Endothelial cell (in vitro differentiated cells): Measurements from ENCODE around the gene GRWD1. TPM values are rescaled to one million over a fixed set of nuclear protein-coding genes. Genes with fewer than 3 reads are reported as not detected.

Source experiments
- DNase-seq: peaks from one replicate; pipeline ENCODE4 v3.0.0; 2021; ENCODE audit warnings: low spot score
- H3K27ac Mint-ChIP-seq: one replicate; pipeline ENCODE4 v1.8.0; 2021; ENCODE audit warnings: mixed read lengths, inconsistent platforms; ENCODE audit not compliant: unreplicated experiment
- H3K27me3 Mint-ChIP-seq: one replicate; pipeline ENCODE4 v1.8.0; 2021; ENCODE audit warnings: mild to moderate bottlenecking, moderate library complexity, mixed read lengths, inconsistent platforms; ENCODE audit not compliant: unreplicated experiment
- H3K36me3 Mint-ChIP-seq: one replicate; pipeline ENCODE4 v1.8.0; 2021; ENCODE audit warnings: mild to moderate bottlenecking, low read depth, mixed read lengths, inconsistent platforms; ENCODE audit not compliant: unreplicated experiment
- H3K4me1 Mint-ChIP-seq: one replicate; pipeline ENCODE4 v1.8.0; 2021; ENCODE audit warnings: mild to moderate bottlenecking, mixed read lengths, inconsistent platforms; ENCODE audit not compliant: unreplicated experiment
- H3K4me3 Mint-ChIP-seq: one replicate; pipeline ENCODE4 v1.8.0; 2021; ENCODE audit warnings: mild to moderate bottlenecking, mixed read lengths, inconsistent platforms; ENCODE audit not compliant: unreplicated experiment
- H3K9me3 Mint-ChIP-seq: one replicate; pipeline ENCODE4 v1.8.0; 2021; ENCODE audit warnings: mixed read lengths, inconsistent platforms; ENCODE audit not compliant: unreplicated experiment
- CTCF ChIP-seq: fragments of 200-600 bp; sonication (generic); IDR thresholded peaks from one replicate; pipeline ENCODE4 v1.5.0; 2021; ENCODE audit warnings: antibody characterized with exemption; ENCODE audit not compliant: unreplicated experiment
- total RNA-seq: library from RNA; stranded (reverse); fragmentation: NEBNext Ultra II Directional; extraction: Animal tissue kit (Norgen Biotek cat#: 25700); gene quantifications from one replicate; pipeline ENCODE4 v1.2.1, GENCODE V29; 2021; ENCODE audit not compliant: unreplicated experiment

GRWD1 gene
- total RNA-seq, 1 donor from 2014 or later = 38.4 TPM

- H3K9me3 Mint-ChIP-seq = no peaks in the 10 kb centered on the region
- H3K4me1 Mint-ChIP-seq = peaks cover 29% of the 10 kb centered on the region
- peaks cover 15% of the 10 kb centered on the region for H3K27me3 Mint-ChIP-seq
- no peak for DNase-seq
- TF ChIP-seq CTCF = no peak
- H3K36me3 Mint-ChIP-seq = peaks cover 5% of the 10 kb centered on the region
- H3K27ac Mint-ChIP-seq = no peak overlapping the region
- no peak overlapping the region for H3K4me3 Mint-ChIP-seq
Observed at GRCh38 chr19:48405010-48405659, 40.6 kb upstream of the GRWD1 start.

GRCh38 chr19:48405850-48406249 is 39.9 kb upstream of the GRWD1 start:
- no peak for DNase-seq
- Mint-ChIP-seq H3K4me3 (no peak overlapping the region), H3K9me3 (no peaks in the 10 kb centered on the region), H3K27me3 (peaks cover 11% of the 10 kb centered on the region), H3K36me3 (peaks cover 5% of the 10 kb centered on the region), H3K4me1 (peaks cover 24% of the 10 kb centered on the region), H3K27ac (no peak overlapping the region)
- no peak for TF ChIP-seq CTCF

GRCh38 chr19:48413879-48414587 is 31.8 kb upstream of the GRWD1 start:
- H3K4me3 Mint-ChIP-seq = no peak overlapping the region
- DNase-seq = no peak
- H3K27me3 Mint-ChIP-seq = peaks cover 7% of the 10 kb centered on the region
- no peaks in the 10 kb centered on the region for H3K4me1 Mint-ChIP-seq
- no peaks in the 10 kb centered on the region for H3K9me3 Mint-ChIP-seq
- TF ChIP-seq CTCF = no peak
- H3K36me3 Mint-ChIP-seq = no peaks in the 10 kb centered on the region
- H3K27ac Mint-ChIP-seq = no peak overlapping the region

GRCh38 chr19:48415395-48415794 is 30.4 kb upstream of the GRWD1 start:
- no peak for TF ChIP-seq CTCF
- Mint-ChIP-seq H3K4me1 (no peaks in the 10 kb centered on the region), H3K9me3 (no peaks in the 10 kb centered on the region), H3K27ac (no peak overlapping the region), H3K4me3 (no peak overlapping the region), H3K36me3 (no peaks in the 10 kb centered on the region), H3K27me3 (peaks cover 4% of the 10 kb centered on the region)
- DNase-seq = peak; percentile 65

- no peak overlapping the region for H3K4me3 Mint-ChIP-seq
- peaks cover 4% of the 10 kb centered on the region for H3K27me3 Mint-ChIP-seq
- no peak for TF ChIP-seq CTCF
- H3K4me1 Mint-ChIP-seq = no peaks in the 10 kb centered on the region
- no peak for DNase-seq
- H3K27ac Mint-ChIP-seq = no peak overlapping the region
- H3K36me3 Mint-ChIP-seq = no peaks in the 10 kb centered on the region
- no peaks in the 10 kb centered on the region for H3K9me3 Mint-ChIP-seq
Observed at GRCh38 chr19:48415806-48416221, 30.0 kb upstream of the GRWD1 start.
